K562 (cell line): Measurements from ENCODE around the gene BEST4. TPM values are rescaled to one million over a fixed set of nuclear protein-coding genes. Genes with fewer than 3 reads are reported as not detected.

Experiments
- CXXC5 ChIP-seq: fragments of 250-450 bp; sonication (Bioruptor Pico); IDR thresholded peaks from 2 replicates; pipeline ENCODE4 v1.8.0; 2022; ENCODE audit warnings: inconsistent platforms, mild to moderate bottlenecking, moderate library complexity
- DLX4 ChIP-seq: fragments of 250-450 bp; sonication (Bioruptor Pico); IDR thresholded peaks from 2 replicates; pipeline ENCODE4 v1.6.1; 2021; ENCODE audit warnings: mild to moderate bottlenecking
- FOXA3 ChIP-seq, 2 experiments: fragments of 450-650 bp in 1 of 2; sonication (generic) in 1 of 2; formaldehyde crosslinking; IDR thresholded peaks in 1 of 2; conservative IDR thresholded peaks in 1 of 2; 2 replicates each; pipeline versions ENCODE4 v1.4.0 to v1.8.0; 2020 to 2022; ENCODE audit warnings: mild to moderate bottlenecking in 2 of 2, missing genetic modification reagents in 1 of 2
- FOXJ3 ChIP-seq: sonication (generic); formaldehyde crosslinking; IDR thresholded peaks from 2 replicates; pipeline ENCODE4 v1.4.0; 2020; ENCODE audit warnings: mild to moderate bottlenecking, missing genetic modification reagents
- HDAC8 ChIP-seq: fragments of 450-650 bp; IDR thresholded peaks from 2 replicates; pipeline ENCODE4 v1.6.1; 2016; ENCODE audit warnings: mild to moderate bottlenecking, missing genetic modification characterization, moderate library complexity, missing compliant biosample characterization
- KDM1A ChIP-seq, 2 experiments: fragments of 450-650 bp; IDR thresholded peaks; 2 replicates each; pipeline ENCODE4 v1.6.1; 2016; ENCODE audit warnings: mild to moderate bottlenecking in 2 of 2
- LARP7 ChIP-seq: fragments of 450-650 bp; IDR thresholded peaks from 2 replicates; pipeline ENCODE4 v1.6.1; 2016
- LEF1 ChIP-seq: fragments of 450-650 bp; IDR thresholded peaks from 2 replicates; pipeline ENCODE4 v1.6.1; 2016; ENCODE audit warnings: mild to moderate bottlenecking
- MED1 ChIP-seq: sonication (generic); formaldehyde crosslinking; IDR thresholded peaks from 2 replicates; pipeline ENCODE4 v1.8.1; 2023; ENCODE audit warnings: missing genetic modification reagents, borderline replicate concordance
- NFATC3 ChIP-seq: fragments of 450-650 bp; IDR thresholded peaks from 2 replicates; pipeline ENCODE4 v1.6.1; 2017; ENCODE audit warnings: mild to moderate bottlenecking
- RUNX1 ChIP-seq: sonication (generic); IDR thresholded peaks from 2 replicates; pipeline ENCODE4 v1.6.1; 2016; ENCODE audit warnings: antibody characterized with exemption, low read depth
- SIX5 ChIP-seq, 2 experiments: IDR thresholded peaks; 2 replicates each; pipeline ENCODE4 v1.6.1; 2011; ENCODE audit warnings: low read length in 2 of 2, borderline replicate concordance in 1 of 2, low read depth in 1 of 2, mild to moderate bottlenecking in 1 of 2, moderate library complexity in 1 of 2; ENCODE audit not compliant: insufficient read depth in 1 of 2
- SMAD4 ChIP-seq: fragments of 250-450 bp; sonication (Bioruptor Pico); conservative IDR thresholded peaks from 2 replicates; pipeline ENCODE4 v1.8.0; 2021; ENCODE audit warnings: inconsistent platforms, mild to moderate bottlenecking, moderate library complexity
- SPI1 ChIP-seq: IDR thresholded peaks from 2 replicates; pipeline ENCODE4 v1.6.1; 2011; ENCODE audit warnings: low read depth, low read length, control low read depth, borderline replicate concordance
- SREBF2 ChIP-seq: sonication (generic); formaldehyde crosslinking; IDR thresholded peaks from 2 replicates; pipeline ENCODE4 v1.4.0; 2020; ENCODE audit warnings: mild to moderate bottlenecking, missing genetic modification reagents
- TAF15 ChIP-seq: fragments of 200-400 bp; formaldehyde crosslinking; IDR thresholded peaks from 2 replicates; pipeline ENCODE4 v1.6.1; 2017; ENCODE audit warnings: mild to moderate bottlenecking, low read depth, low read length, moderate library complexity
- TCF3 ChIP-seq: sonication (generic); formaldehyde crosslinking; IDR thresholded peaks from 2 replicates; pipeline ENCODE4 v1.4.0; 2020; ENCODE audit warnings: mild to moderate bottlenecking, missing genetic modification reagents
- TCF7 ChIP-seq: sonication (generic); IDR thresholded peaks from 2 replicates; pipeline ENCODE4 v1.6.1; 2016; ENCODE audit warnings: antibody characterized with exemption, borderline replicate concordance
- ZBTB9 ChIP-seq: fragments of 450-650 bp; formaldehyde crosslinking; IDR thresholded peaks from 2 replicates; pipeline ENCODE4 v1.4.0; 2020; ENCODE audit warnings: mild to moderate bottlenecking, moderate library complexity
- ZKSCAN3 ChIP-seq: fragments of 250-450 bp; sonication (Bioruptor Pico); IDR thresholded peaks from 2 replicates; pipeline ENCODE4 v1.4.0; 2020
- ZNF12 ChIP-seq: sonication (generic); formaldehyde crosslinking; IDR thresholded peaks from 2 replicates; pipeline ENCODE4 v1.4.0; 2020; ENCODE audit warnings: mild to moderate bottlenecking, missing genetic modification reagents
- ZNF316 ChIP-seq: fragments of 450-650 bp; IDR thresholded peaks from 2 replicates; pipeline ENCODE4 v1.6.1; 2016
- ZNF583 ChIP-seq: fragments of 250-450 bp; sonication (Bioruptor Pico); IDR thresholded peaks from 2 replicates; pipeline ENCODE4 v1.4.0; 2020
- ZNF780A ChIP-seq: fragments of 250-450 bp; sonication (Bioruptor Pico); IDR thresholded peaks from 2 replicates; pipeline ENCODE4 v1.5.0; 2021; ENCODE audit warnings: mild to moderate bottlenecking
- polyA plus RNA-seq, 8 experiments: library from polyadenylated mRNA; depleted of rRNA in 4 of 8; stranded (reverse) in 5 of 8; unstranded in 3 of 8; fragments of >200 nt; fragmentation: Nextera tagmentation in 2 of 8; fragmentation: Illumina TruSeq in 1 of 8; extraction: Ambion mirVana in 2 of 8; extraction: Trizol in 1 of 8; gene quantifications; 2 replicates each; pipeline versions ENCODE4 v1.2.1 to v1.2.3, GENCODE V29; 2011 to 2014; ENCODE audit warnings: inconsistent platforms in 1 of 8, missing spikeins in 1 of 8
- total RNA-seq, 7 experiments: library from RNA; depleted of rRNA in 6 of 7; stranded (reverse); fragments of >200 nt in 6 of 7; fragmentation: Illumina TruSeq in 2 of 7; extraction: Trizol in 2 of 7; gene quantifications; 2 replicates each; pipeline versions ENCODE4 v1.2.1 to v1.2.3, GENCODE V29; 2011 to 2021; ENCODE audit warnings: low replicate concordance in 1 of 7
- TF ChIP-seq, protein P1 (sequence below): fragments of 450-650 bp; IDR thresholded peaks from 2 replicates; pipeline ENCODE4 v1.6.1; 2017; ENCODE audit warnings: antibody characterized with exemption, mild to moderate bottlenecking
- TF ChIP-seq, protein P2 (sequence below): fragments of 250-450 bp; sonication (Bioruptor Pico); IDR thresholded peaks from 2 replicates; pipeline ENCODE4 v1.8.0; 2022; ENCODE audit warnings: moderate library complexity, mild to moderate bottlenecking, inconsistent platforms

The BEST4 gene
- total and polyA plus RNA-seq, 9 of the 15 experiments (the other 6 are each of a cell fraction or from before 2014, with no cell fraction given), result 0.07 to 0.11 TPM; not detected in 7

DNA sequence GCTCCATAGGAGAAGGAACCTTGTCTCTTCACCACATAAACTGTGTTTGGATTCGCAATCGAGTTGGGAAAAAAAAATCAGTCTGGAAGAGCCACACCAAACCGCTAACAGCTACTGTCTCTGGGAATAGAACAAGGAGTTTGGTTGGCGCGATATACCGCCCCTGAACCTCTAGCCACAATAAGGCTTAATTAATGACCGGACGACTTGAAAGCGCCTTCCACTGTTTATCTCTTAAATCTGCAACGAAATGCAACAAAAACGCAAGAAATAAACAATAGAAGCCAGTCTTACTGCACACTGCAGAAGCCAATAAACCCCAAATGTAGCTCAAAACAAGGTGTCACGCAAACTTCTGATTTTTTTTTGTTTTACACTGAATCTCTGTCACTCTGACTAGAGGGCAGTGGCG is 31.2 kb upstream of the BEST4 start (continued):
- TF ChIP-seq, protein P1, sequence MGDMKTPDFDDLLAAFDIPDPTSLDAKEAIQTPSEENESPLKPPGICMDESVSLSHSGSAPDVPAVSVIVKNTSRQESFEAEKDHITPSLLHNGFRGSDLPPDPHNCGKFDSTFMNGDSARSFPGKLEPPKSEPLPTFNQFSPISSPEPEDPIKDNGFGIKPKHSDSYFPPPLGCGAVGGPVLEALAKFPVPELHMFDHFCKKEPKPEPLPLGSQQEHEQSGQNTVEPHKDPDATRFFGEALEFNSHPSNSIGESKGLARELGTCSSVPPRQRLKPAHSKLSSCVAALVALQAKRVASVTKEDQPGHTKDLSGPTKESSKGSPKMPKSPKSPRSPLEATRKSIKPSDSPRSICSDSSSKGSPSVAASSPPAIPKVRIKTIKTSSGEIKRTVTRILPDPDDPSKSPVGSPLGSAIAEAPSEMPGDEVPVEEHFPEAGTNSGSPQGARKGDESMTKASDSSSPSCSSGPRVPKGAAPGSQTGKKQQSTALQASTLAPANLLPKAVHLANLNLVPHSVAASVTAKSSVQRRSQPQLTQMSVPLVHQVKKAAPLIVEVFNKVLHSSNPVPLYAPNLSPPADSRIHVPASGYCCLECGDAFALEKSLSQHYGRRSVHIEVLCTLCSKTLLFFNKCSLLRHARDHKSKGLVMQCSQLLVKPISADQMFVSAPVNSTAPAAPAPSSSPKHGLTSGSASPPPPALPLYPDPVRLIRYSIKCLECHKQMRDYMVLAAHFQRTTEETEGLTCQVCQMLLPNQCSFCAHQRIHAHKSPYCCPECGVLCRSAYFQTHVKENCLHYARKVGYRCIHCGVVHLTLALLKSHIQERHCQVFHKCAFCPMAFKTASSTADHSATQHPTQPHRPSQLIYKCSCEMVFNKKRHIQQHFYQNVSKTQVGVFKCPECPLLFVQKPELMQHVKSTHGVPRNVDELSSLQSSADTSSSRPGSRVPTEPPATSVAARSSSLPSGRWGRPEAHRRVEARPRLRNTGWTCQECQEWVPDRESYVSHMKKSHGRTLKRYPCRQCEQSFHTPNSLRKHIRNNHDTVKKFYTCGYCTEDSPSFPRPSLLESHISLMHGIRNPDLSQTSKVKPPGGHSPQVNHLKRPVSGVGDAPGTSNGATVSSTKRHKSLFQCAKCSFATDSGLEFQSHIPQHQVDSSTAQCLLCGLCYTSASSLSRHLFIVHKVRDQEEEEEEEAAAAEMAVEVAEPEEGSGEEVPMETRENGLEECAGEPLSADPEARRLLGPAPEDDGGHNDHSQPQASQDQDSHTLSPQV, result no peak
- no peak for TF ChIP-seq LEF1
- TF ChIP-seq SMAD4, result peak; percentile 49
- no peak for TF ChIP-seq TAF15
- no peak for TF ChIP-seq SIX5 (IDR thresholded peaks at IDR 0.05; ENCODE audit: borderline replicate concordance in 1 of 2, insufficient read depth in 1 of 2, low read depth in 1 of 2, low read length in 2 of 2)
- TF ChIP-seq CXXC5, result no peak; the same call in 1 of the 2 replicates
- TF ChIP-seq ZNF583 (CRISPR knock-in tag), result no peak
- TF ChIP-seq NFATC3, result no peak
- TF ChIP-seq ZNF12 (CRISPR knock-in tag), result 0 out of 2 replicates have a peak, but pooled peaks have one; percentile 13
- no peak for TF ChIP-seq DLX4 (CRISPR knock-in tag)
- peak; percentile 54; the same call in 1 of the 2 replicates for TF ChIP-seq HDAC8 (tag)
- TF ChIP-seq, protein P2, sequence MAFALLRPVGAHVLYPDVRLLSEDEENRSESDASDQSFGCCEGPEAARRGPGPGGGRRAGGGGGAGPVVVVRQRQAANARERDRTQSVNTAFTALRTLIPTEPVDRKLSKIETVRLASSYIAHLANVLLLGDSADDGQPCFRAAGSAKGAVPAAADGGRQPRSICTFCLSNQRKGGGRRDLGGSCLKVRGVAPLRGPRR (CRISPR knock-in tag), result no peak
- TF ChIP-seq RUNX1, result no peak
- no peak for TF ChIP-seq FOXJ3 (CRISPR knock-in tag)
- no peak for TF ChIP-seq ZKSCAN3 (CRISPR knock-in tag)
- no peak for TF ChIP-seq SPI1
- TF ChIP-seq SREBF2 (CRISPR knock-in tag), result no peak
- no peak for TF ChIP-seq TCF3 (CRISPR knock-in tag)
- peak; percentile 73 to 83; a peak in 3 of 4 replicates for TF ChIP-seq KDM1A (IDR thresholded peaks at IDR 0.05)
- TF ChIP-seq TCF7, result no peak
- no peak for TF ChIP-seq ZNF780A
- TF ChIP-seq LARP7, result no peak
- no peak for TF ChIP-seq ZNF316
- no peak; a peak in 1 of 4 replicates for TF ChIP-seq FOXA3 (CRISPR knock-in tag; conservative IDR thresholded peaks at IDR 0.05 in 1 of 2, IDR thresholded peaks at IDR 0.05 in 1 of 2)
- no peak for TF ChIP-seq ZBTB9 (CRISPR knock-in tag)
- TF ChIP-seq MED1 (CRISPR knock-in tag), result no peak
